Left ventricle myocardium inferior (tissue), 1 donor: ENCODE measurements around the gene BANP. TPM values are rescaled to one million over a fixed set of nuclear protein-coding genes. Genes with fewer than 3 reads are reported as not detected.

ENCODE experiments used
- DNase-seq: peaks from one replicate; pipeline ENCODE4 v3.0.0-alpha.2; 2020
- H3K27ac ChIP-seq: fragments of 200-600 bp; replicated peaks from 2 replicates; pipeline ENCODE4 v1.8.0; 2021
- H3K27me3 ChIP-seq: fragments of 200-600 bp; 2 replicates; pipeline ENCODE4 v1.8.0; 2021; ENCODE audit warnings: low read depth
- H3K36me3 ChIP-seq: fragments of 200-600 bp; 2 replicates; pipeline ENCODE4 v1.8.0; 2021
- H3K4me1 ChIP-seq: fragments of 200-600 bp; 2 replicates; pipeline ENCODE4 v1.8.0; 2021
- H3K4me3 ChIP-seq: fragments of 200-600 bp; 2 replicates; pipeline ENCODE4 v1.8.0; 2021; ENCODE audit warnings: mild to moderate bottlenecking, moderate library complexity
- H3K9me3 ChIP-seq: fragments of 200-600 bp; replicated peaks from 2 replicates; pipeline ENCODE4 v1.8.0; 2021
- intact Hi-C: fragments of 100-400 bp; cut with micrococcal nuclease; formaldehyde crosslinking; loops from one replicate; pipeline ENCODE4 v1.11.0; 2022
- total RNA-seq: library from RNA; stranded (reverse); fragmentation: NEBNext Ultra II Directional; extraction: Animal tissue kit (Norgen Biotek cat#: 25700); gene quantifications from one replicate; pipeline ENCODE4 v1.2.1, GENCODE V29; 2021
- TF ChIP-seq, protein P1 (sequence below): fragments of 200-600 bp; IDR thresholded peaks from 2 replicates; pipeline ENCODE4 v1.8.0; 2021; ENCODE audit warnings: antibody characterized with exemption, mild to moderate bottlenecking, borderline replicate concordance
- donor health status: DM: no; HTN: yes; CAD: no; lungs with severe emphysema.

The BANP gene
- total RNA-seq, 1 donor from 2014 or later = 12.6 TPM

DNA sequence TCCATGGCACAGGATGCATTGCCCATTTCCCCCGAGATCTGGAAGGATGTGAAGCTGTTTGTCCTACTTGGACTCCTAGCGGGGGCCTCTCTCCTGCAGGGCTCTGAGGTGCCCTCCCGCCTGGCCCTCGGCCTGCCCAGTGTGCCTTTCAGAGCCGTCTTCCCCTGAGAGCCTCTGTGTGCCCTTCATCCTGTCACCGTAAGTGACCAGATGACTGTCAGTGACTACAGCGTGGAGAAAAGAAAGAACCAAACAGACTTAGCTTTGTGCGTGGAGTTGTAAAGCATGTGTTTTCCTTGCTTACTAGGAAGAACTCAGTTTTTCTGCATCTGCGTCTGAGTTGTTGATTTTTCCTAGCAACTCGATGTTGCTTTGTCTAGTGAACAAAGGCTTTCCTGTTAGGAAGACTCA lies 56.1 kb downstream of the BANP start:
- Histone ChIP-seq H3K36me3 (peaks cover 60% of the 10 kb centered on the region), H3K27me3 (no peaks in the 10 kb centered on the region), H3K9me3 (no peaks in the 10 kb centered on the region), H3K4me1 (peaks cover 6% of the 10 kb centered on the region), H3K4me3 (no peak overlapping the region), H3K27ac (no peak overlapping the region)
- intact Hi-C loops = no loop called here
- TF ChIP-seq, protein P1, sequence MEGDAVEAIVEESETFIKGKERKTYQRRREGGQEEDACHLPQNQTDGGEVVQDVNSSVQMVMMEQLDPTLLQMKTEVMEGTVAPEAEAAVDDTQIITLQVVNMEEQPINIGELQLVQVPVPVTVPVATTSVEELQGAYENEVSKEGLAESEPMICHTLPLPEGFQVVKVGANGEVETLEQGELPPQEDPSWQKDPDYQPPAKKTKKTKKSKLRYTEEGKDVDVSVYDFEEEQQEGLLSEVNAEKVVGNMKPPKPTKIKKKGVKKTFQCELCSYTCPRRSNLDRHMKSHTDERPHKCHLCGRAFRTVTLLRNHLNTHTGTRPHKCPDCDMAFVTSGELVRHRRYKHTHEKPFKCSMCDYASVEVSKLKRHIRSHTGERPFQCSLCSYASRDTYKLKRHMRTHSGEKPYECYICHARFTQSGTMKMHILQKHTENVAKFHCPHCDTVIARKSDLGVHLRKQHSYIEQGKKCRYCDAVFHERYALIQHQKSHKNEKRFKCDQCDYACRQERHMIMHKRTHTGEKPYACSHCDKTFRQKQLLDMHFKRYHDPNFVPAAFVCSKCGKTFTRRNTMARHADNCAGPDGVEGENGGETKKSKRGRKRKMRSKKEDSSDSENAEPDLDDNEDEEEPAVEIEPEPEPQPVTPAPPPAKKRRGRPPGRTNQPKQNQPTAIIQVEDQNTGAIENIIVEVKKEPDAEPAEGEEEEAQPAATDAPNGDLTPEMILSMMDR = no peak
- DNase-seq = no peak

DNA sequence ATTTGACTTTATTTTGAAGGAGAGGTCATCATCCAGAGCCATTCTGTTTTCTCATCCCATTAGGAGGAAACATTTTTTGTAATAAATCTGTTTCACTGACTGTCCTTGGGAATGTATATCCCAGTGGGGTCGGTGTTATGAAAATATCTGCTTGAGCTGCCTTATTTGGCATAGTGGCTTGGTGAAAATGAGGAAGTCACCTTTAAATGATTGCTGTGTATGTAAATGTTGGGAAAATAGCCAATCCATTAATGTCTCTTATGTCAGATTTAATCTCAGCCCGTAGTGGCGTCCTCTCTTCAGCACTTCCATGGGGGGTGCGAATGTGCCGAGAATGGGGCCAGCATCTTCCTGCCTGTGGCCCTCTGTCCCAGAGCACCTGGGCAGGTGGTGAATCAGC lies 57.6 kb downstream of the BANP start:
- DNase-seq = no peak
- Histone ChIP-seq H3K27ac (no peak overlapping the region), H3K27me3 (no peaks in the 10 kb centered on the region), H3K9me3 (no peaks in the 10 kb centered on the region), H3K4me3 (no peak overlapping the region), H3K4me1 (peaks cover 7% of the 10 kb centered on the region), H3K36me3 (peaks cover 65% of the 10 kb centered on the region)
- TF ChIP-seq, protein P1 = no peak
- intact Hi-C loops = no loop called here

DNA sequence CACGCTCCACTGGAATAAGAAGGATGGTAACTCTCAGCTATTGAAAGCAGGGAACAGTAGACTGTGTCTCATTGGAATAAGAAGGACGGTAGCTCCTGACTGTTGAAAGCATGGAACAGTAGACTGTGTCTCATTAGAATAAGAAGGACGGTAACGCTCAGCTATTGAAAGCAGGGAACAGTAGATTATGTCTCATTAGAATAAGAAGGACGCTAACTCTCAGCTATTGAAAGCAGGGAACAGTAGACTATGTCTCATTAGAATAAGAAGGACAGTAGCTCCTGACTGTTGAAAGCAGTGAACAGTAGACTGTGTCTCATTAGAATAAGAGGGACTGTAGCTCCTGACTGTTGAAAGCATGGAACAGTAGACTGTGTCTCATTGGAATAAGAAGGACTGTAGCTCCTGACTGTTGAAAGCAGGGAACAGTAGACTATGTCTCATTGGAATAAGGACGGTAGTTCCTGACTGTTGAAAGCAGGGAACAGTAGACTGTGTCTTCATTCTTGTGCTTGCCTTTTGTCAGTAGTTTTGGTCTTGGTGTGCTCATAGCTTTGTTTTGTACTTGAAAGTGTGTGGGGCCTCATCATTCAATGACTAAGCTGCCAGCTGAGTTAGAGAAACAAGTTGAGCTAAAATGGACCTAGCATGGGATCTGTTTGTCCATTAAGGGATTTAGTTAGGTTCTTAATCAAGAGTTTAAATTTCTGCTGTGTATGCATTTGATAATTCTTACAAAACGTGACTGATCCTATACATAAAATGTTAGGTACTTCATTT lies 58.5 kb downstream of the BANP start:
- Histone ChIP-seq H3K4me1 (peaks cover 11% of the 10 kb centered on the region), H3K27me3 (no peaks in the 10 kb centered on the region), H3K9me3 (no peaks in the 10 kb centered on the region), H3K36me3 (peaks cover 56% of the 10 kb centered on the region), H3K27ac (no peak overlapping the region), H3K4me3 (no peak overlapping the region)
- intact Hi-C loops = no loop called here
- DNase-seq = no peak
- TF ChIP-seq, protein P1 = no peak

DNA sequence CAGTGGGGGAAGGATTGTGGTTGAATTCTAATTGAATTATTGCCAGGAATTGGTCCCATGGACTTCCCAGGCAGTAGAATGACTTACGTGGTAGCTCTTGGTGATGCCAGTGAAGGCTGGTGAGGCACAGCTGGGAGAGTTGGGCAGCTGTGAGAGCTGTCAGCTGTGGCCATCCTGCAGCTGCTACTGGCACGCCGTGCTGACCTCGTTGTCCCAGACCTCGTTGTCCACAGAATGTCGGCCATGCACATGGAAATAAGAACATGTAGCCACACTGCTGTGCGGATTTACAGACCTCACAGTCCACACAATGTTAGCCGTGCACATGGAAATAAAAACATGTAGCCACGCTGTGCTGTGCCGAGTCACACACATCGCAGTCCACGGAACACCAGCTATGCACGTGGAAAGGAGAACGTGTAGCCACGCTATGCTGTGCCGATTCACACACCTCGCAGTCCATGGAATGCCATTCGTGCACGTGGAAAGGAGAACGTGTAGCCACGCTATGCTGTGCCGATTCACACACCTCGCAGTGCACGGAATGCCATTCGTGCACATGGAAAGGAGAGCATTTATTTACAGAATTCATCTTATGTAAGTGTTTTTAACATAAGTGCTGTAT lies 59.2 kb downstream of the BANP start:
- Histone ChIP-seq H3K36me3 (peaks cover 51% of the 10 kb centered on the region), H3K27ac (no peak overlapping the region), H3K9me3 (no peaks in the 10 kb centered on the region), H3K4me3 (no peak overlapping the region), H3K4me1 (peaks cover 11% of the 10 kb centered on the region), H3K27me3 (no peaks in the 10 kb centered on the region)
- DNase-seq = no peak
- TF ChIP-seq, protein P1 = no peak
- intact Hi-C loops = no loop called here

DNA sequence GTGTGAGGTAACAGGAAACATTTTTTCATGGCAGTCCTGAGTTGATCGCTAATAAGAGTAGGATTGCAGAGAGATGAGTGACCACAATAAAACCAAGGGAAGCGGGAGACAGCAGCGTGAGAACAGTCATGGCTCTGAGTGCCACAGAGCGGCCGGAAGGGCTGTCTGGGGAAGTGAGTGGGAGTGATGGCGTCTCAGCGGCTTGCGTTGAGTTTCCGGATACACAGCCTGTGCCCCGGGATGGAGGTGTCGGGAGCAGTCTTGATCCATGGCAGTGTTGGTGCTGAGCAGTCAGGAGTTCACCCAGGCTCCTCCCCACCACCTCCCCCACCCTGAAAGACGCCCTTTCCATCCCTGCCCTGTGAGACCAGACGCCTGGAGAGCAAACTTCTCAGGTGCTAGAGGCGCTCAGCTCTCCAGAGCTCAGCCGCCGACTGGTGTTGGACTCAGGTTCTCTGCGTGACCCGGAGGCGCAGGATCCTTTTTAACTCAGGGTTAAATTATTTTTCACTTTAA lies 59.8 kb downstream of the BANP start:
- H3K36me3 ChIP-seq = peaks cover 46% of the 10 kb centered on the region
- no peak for DNase-seq
- intact Hi-C loops = no loop called here
- H3K27ac ChIP-seq = no peak overlapping the region
- no peak overlapping the region for H3K4me3 ChIP-seq
- H3K4me1 ChIP-seq = peaks cover 11% of the 10 kb centered on the region
- no peaks in the 10 kb centered on the region for H3K9me3 ChIP-seq
- TF ChIP-seq, protein P1 = no peak
- H3K27me3 ChIP-seq = no peaks in the 10 kb centered on the region
